Tongue (tissue), 2 donors: ENCODE data around the gene GLS2. TPM values are rescaled to one million over a fixed set of nuclear protein-coding genes. Genes with fewer than 3 reads are reported as not detected.

Source experiments
- DNase-seq: peaks from one replicate; pipeline ENCODE4 v3.0.0-alpha.2; 2015
- total RNA-seq: library from RNA; depleted of rRNA; stranded (reverse); fragments of >200 nt; gene quantifications from one replicate; pipeline ENCODE4 v1.2.3, GENCODE V29; 2014

The GLS2 gene
- total RNA-seq, 1 donor from 2014 or later, result 0.21 TPM

DNA sequence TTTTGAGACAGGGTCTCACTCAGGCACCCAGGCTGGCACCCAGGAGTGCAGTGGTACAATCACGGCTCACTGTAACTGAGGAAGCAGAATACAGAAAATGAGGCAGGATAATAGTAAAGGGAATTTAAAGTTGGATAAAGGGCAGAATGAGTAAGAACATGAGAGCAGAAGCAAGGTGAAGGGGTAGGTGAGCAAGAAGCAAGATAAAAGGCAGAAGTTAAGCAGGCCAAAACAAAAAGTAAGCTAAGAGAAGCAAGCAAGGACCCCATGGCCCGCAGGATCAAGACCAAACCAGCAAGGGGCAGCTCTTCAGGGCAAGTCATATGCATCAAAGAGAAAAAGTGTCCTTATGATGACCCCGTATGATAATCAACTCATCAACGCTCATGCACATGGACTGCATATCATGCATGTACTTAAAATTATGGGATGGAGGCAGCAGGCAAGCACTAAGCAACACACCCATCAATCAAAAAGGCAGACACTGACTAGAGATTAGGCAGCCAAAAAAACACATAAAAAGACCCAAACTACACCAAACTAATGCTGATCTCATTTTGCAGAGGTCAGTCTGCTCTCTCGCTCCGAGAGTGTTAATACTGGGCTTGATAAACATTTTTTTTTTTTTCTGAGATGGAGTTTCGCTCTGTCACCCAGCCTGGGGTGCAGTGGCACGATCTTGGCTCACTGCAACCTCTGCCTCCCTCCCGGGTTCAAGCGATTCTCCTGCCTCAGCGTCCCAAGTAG, 50.4 kb downstream of the GLS2 start:
- no peak for DNase-seq

GRCh38 chr12:56434828-56435227, 53.1 kb downstream of the GLS2 start:
- no peak for DNase-seq

DNA sequence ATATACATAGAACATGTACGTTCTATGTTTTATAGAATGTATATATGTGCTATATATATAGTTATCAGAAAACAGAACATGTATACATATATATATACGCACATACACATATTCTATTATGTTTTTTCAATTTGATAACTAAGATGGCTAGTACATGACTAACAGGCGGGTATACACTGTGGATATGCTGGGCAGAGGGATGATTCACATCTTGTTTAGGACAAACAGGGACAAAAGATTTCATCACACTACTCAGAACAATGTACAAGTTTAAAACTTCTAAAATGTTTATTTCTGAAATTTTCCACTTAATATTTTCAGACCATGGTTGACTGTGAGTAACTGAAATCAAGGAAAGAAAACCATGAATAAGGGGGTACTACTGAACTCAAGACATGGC, 56.1 kb downstream of the GLS2 start:
- DNase-seq, result no peak

GRCh38 chr12:56431288-56431687, 56.7 kb downstream of the GLS2 start:
- DNase-seq, result no peak

GRCh38 chr12:56425940-56426438, 62.0 kb downstream of the GLS2 start:
- DNase-seq, result no peak

- DNase-seq, result no peak
These were observed 62.8 kb downstream of the GLS2 start for GRCh38 chr12:56425193-56425592.

Other genes starting within 250 kb of the GLS2 start
- 19.3 TPM for gene ANKRD52, start 229.8 kb downstream of the GLS2 start, total RNA-seq
- 49.6 TPM for gene COQ10A, start 221.2 kb downstream of the GLS2 start, total RNA-seq
- 235 TPM for gene CS, start 187.8 kb downstream of the GLS2 start, total RNA-seq
- gene CNPY2, start 172.2 kb downstream of the GLS2 start, total RNA-seq, result 45.9 TPM
- gene PAN2, start 154.2 kb downstream of the GLS2 start, total RNA-seq, result 60.4 TPM
- not detected for gene IL23A, start 149.3 kb downstream of the GLS2 start, total RNA-seq
- gene STAT2, start 128.1 kb downstream of the GLS2 start, total RNA-seq, result 74.5 TPM
- not detected for gene APOF, start 125.3 kb downstream of the GLS2 start, total RNA-seq
- gene TIMELESS, start 38.7 kb downstream of the GLS2 start, total RNA-seq, result 10.5 TPM
- gene MIP, start 33.5 kb downstream of the GLS2 start, total RNA-seq, result not detected
- 2.1 TPM for gene SPRYD4, start 19.6 kb downstream of the GLS2 start, total RNA-seq
- 18.1 TPM for gene RBMS2, start 33.7 kb upstream of the GLS2 start, total RNA-seq
- gene BAZ2A, start 142.2 kb upstream of the GLS2 start, total RNA-seq, result 34.6 TPM
- 686 TPM for gene ATP5F1B, start 157.8 kb upstream of the GLS2 start, total RNA-seq
- gene PTGES3, start 200.1 kb upstream of the GLS2 start, total RNA-seq, result 92.4 TPM
- gene NACA, start 237.1 kb upstream of the GLS2 start, total RNA-seq, result 759 TPM